Measurements from ENCODE around the gene PML.
"Not testable (repeated sequence)": the region's sequence is repeated elsewhere in the genome, so short reads cannot be mapped to it uniquely, and the experiment has no call there.

Gene PML

GRCh38 chr15:74050556-74051234 is 56.2 kb downstream of the PML start:
- no peak for TF ChIP-seq CTCF (conservative IDR thresholded peaks at IDR 0.05; ENCODE audit: control insufficient read depth, insufficient read depth, low read depth, low read length)
- no peak for DNase-seq (ENCODE audit: low read depth)
- peak overlapping the region; percentile 3 for H3K4me3 ChIP-seq (ENCODE audit: control insufficient read depth, low read depth, low read length)

- not testable (repeated sequence) for H3K4me3 ChIP-seq (ENCODE audit: control insufficient read depth, low read depth, low read length); DNase-seq (ENCODE audit: low read depth)
These were observed 58.0 kb downstream of the PML start for GRCh38 chr15:74052271-74053260.

- H3K4me3 ChIP-seq (ENCODE audit: control insufficient read depth, low read depth, low read length), result no peak overlapping the region
- DNase-seq (ENCODE audit: low read depth), result no peak
- TF ChIP-seq CTCF (conservative IDR thresholded peaks at IDR 0.05; ENCODE audit: control insufficient read depth, insufficient read depth, low read depth, low read length), result no peak
These were observed 59.0 kb downstream of the PML start for GRCh38 chr15:74053517-74053916.

GRCh38 chr15:74053941-74054529 is 59.5 kb downstream of the PML start:
- peak; percentile 62 for TF ChIP-seq CTCF (conservative IDR thresholded peaks at IDR 0.05; ENCODE audit: control insufficient read depth, insufficient read depth, low read depth, low read length)
- DNase-seq (ENCODE audit: low read depth), result peak; percentile 83
- H3K4me3 ChIP-seq (ENCODE audit: control insufficient read depth, low read depth, low read length), result no peak overlapping the region

GRCh38 chr15:74055804-74056203 is 61.3 kb downstream of the PML start:
- no peak overlapping the region for H3K4me3 ChIP-seq (ENCODE audit: control insufficient read depth, low read depth, low read length)
- no peak for TF ChIP-seq CTCF (conservative IDR thresholded peaks at IDR 0.05; ENCODE audit: control insufficient read depth, insufficient read depth, low read depth, low read length)
- DNase-seq (ENCODE audit: low read depth), result no peak

- H3K4me3 ChIP-seq (ENCODE audit: control insufficient read depth, low read depth, low read length); DNase-seq (ENCODE audit: low read depth): not testable (repeated sequence)
These were observed 61.8 kb downstream of the PML start for GRCh38 chr15:74056330-74056729.

- not testable (repeated sequence) for H3K4me3 ChIP-seq (ENCODE audit: control insufficient read depth, low read depth, low read length); DNase-seq (ENCODE audit: low read depth)
These were observed 64.7 kb downstream of the PML start for GRCh38 chr15:74059050-74059833.

Data from fibroblast of mammary gland (primary cell).